HG03135 (cell line): ENCODE measurements around the gene STX16.

ENCODE experiments used
- ATAC-seq: cut with Tn5 transposase; IDR thresholded peaks from one replicate; pipeline ENCODE4 v1.9.1; 2021; ENCODE audit warnings: mild to moderate bottlenecking, moderate library complexity; ENCODE audit not compliant: unreplicated experiment

The STX16 gene

DNA sequence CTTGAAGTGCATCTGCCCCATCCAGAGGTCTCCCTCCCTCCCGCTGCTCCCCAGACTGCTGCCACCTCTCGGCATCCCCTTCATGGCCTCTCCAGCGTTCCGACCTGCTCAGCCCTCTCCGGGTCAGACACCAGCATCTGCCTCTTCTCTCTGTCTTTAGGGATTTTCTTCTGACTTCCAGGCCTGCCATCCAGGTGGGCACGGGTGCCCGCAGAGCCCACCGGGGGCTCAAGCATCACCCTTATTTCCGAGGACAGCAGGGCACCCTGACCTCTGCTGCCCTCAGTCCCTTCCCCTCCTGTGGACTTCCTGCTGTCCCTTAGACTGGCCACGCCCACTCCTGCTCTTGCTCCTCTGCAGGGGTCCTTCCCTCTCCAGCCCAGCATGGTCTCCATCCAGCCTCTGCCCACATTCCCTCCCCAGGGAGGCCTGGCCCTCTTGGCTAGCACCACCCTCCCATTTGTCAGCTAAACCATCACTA lies 44.9 kb downstream of the STX16 start:
- no peak for ATAC-seq

DNA sequence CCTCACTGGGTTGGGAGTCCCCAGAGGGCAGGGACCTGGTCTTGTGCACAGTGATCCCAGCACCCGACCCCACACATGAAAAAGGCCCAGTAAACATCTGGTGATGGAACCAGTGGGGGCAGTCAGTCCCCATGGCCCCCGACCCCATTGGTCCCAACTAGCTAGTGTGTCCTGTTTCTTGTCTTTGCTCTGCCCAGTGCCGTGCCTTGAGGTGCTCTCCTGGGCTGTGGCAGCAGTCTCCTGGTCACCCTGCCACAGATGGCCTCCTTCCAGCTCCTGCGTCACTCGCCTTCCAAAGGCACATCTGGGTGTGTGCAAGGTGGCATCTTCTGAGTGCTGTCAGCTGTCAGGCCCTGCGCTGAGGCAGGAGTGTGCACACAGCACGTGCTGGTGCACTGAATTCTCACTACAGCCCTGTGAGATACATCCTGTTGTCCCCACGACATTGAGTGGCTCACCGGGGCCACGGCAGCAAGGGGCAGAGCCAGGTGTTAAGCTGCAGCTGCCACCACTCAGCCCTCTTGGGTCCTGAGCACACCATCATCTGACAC lies 45.4 kb downstream of the STX16 start:
- no peak for ATAC-seq

DNA sequence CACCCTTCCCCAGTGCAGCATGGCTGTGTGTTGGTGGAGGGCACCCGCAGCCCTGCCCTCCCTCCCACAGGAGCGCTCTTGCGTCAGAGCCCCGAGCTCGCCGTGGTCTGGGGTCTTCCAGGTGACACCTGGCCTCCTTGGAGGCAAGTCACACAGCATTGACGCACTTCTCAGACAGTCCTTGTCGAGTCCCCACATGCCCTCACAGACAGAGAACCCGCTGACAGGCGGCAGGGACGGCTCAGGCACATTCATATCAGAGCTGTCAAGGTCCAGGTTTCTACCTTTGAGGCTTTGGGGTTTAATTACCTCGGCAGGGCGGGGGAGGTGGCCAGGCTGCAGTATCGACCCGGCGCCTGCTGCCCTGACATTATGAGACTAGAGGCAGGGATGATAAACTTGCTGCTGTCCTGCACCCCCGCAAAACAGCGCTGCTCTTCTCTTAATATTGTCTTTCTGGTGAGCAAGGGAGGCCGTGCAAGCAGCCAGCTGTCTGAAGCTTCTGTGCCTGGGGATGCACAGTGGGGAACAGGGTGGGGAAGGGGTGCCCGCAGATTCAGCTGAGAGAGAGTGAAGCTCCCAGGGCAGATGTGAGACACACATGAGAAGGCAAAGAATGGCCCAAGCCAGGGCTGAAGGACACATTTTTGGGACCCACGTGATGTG lies 46.3 kb downstream of the STX16 start:
- ATAC-seq: no peak

DNA sequence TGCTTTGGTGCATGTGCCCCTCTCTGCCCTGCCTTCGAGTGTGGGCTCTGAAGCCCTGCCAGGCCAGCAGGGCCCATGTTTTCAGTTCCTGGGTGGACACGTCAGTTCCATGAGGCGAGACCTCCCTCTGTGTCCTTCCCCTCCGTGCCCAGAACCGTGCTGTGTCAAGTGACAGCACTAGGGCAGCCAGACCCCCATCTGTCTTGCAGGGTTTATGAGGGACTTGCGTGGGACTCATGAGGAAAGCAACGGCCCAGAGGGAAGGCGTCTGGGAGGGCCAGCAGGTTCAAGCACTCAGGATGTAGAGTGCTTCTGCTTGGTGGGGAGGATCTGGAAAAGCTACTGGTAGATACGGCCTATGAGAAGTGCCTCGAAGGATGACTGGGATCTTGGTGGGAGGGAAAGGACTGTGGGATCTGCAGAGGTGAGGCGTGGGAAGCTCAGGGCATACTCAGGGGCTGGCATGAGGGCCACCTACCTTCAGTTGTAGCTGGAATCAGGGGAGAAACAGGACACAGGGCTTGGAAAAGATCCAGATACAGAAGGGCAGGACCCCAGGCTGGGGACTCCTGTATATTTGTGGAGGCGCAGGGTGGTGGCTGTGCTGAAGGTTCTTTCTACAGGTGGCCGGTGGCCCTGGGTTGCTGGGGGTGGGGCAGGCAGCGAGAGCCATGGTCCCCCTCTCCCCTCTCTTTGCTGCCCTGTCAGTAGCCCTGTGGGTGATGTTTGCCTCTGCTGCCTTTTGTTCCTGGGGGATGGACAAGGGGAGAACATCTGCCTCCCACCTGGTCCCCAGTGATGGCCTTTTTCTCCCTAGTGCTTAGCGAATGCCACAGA lies 47.0 kb downstream of the STX16 start:
- no peak for ATAC-seq

DNA sequence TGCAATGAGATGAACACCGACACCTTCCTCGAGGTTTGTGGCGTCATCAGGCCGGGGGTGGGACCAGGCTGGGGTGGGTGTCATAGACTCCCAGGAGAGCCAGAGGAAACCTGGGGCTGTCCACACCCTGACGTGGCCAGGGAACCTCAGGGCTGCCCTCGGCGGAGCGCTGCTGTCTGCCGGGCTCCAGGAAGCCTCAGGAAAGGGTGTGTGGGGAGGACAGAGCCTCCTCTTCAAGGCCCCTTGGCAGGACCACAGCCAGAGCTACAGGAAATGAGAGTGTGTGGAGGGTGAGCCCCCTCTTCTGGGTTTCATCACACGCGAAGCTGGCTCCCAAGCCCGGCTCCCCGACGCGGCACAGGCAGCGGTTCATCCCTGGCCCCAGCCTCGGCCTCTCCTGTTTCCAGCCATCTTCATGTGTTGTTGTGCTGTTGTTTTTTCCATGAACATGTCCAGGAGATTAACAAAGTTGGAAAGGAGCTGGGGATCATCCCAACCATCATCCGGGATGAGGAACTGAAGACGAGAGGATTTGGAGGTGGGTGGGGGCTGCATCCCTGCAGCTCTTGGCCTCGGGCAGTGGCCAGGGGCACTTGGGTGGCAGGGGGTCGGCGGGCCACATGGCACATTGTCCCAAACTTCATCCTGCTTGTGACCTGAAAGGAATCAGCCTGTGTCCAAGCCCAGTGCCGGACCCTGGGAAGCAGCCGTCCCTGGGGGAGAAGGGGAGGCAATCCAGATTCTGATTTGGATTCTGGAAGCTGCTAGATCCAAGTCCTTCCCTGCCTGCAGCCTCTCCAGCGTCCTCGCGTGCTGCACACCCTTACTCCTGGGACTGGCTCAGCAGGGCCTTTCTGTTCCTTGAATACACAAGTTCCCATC lies 47.9 kb downstream of the STX16 start:
- no peak for ATAC-seq

DNA sequence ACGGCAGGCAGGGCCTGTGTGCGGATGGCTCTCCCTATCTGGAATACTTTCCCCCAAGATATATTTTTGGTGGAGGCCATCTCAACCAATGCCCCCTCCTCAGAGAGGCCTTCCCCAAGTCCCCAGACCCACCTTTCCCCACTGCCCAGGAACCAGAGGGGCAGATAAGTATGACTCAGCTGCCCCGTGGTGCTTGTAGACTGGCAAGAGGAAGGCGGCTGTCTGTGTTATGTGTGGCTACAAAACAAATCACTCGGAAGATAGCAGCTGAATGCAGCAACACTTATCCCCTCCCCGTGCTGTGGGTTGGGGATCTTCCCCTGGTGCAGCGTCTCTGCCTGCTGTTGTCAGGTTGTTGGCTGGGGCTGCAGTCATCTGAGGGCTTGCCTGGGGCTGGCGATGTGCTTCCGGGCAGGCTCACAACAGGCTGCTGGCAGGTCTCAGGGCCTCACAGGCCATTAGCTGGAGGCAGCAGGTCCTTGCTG lies 48.6 kb downstream of the STX16 start:
- ATAC-seq: no peak

DNA sequence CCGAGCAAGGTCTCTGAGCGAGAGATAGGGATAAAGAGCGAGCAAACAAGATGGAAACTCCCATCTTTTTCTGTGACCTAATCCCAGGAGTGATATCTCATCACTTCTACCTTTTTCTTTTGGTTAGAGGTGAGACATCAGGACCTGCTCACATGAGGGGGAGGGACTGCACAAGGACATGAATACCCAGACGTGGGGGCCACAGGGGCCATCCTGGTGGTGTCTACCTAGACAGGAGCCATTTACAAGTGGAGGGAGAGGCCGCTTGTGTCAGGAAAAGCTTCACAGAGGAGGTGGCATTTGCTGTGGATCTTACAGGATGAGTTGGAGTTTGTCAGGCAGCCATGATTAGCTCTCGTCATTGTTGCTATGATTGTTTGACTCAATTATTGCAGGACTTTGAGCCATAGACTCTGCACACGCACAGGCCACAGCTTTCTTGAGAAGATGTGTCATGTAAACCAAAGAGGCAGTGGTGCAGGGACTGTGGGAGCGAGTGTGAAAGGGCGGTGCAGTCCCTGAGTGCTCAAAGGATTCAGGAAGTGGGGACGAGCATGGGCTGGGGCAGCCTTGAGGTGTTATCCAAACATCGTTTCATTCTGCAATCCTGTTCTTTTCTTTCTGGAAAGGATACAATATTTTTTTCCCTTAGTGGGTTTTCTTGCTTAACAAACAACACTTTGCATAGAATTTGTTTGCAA lies 49.2 kb downstream of the STX16 start:
- no peak for ATAC-seq

DNA sequence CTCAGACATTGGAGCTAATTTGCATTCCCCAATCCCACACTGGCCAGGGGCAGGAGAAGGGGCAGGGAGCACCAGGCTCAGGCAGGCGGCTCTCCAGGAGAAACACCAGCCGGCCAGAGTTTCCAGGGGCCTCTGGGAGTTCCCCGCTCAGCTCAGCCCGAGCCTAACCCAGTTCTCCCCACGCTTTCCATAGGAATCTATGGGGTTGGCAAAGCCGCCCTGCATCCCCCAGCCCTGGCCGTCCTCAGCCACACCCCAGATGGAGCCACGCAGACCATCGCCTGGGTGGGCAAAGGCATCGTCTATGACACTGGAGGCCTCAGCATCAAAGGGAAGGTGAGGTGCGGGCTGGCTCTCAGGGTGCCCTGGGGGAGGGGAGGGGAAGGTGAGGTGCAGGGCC lies 49.7 kb downstream of the STX16 start:
- ATAC-seq: no peak

DNA sequence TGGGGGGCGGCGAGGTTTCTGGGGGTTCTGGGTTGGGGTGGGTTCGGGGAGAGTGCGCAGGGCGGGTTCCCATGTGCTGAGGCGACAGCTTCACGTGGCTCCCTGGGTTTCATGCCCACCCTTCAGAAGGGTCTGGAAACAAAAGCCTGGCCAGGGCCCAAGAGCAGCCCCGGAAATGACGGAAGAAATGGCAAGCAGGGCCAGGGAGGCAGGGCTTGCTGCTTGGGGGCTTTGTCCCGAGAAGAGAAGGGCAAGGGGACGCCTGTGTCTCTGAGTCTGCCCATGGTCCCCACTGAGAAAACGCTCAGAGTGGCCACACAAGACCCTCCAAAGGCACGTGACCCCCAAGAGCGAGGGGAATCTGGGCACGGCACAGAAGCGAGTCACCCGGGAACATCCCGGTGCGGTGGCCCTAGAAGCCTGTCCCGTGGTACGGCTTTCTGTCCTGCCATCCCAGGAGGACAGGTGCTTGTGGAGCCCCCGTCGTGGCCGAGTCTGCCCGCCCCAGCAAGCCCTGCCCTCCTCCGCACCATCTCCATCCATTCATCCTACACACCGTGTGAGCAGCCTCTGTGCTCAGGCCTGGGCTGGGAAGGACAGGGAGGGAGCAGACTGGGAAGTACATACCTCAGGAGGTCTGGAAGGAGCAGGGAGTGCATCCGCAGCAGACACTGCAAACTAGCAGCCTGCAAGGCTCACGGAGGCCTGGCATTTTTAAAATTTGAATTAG lies 50.5 kb downstream of the STX16 start:
- no peak for ATAC-seq

DNA sequence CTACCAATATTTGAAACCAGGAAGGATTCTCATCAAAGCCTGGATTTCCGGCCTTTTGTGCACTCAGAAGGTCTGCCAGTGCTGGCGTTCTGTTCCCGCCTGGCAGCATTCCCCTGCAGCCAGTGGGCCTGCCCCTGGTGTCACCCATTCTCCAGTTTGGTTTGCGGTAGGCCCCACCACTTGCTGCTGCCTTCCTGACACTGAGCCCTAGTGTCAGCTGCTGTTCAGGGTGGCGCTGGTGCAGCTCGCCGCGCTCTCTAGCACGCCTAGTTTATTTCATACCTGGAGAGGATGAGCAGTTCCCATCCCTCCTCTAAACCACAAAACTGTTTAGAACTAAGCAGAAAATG lies 51.1 kb downstream of the STX16 start:
- ATAC-seq: no peak

DNA sequence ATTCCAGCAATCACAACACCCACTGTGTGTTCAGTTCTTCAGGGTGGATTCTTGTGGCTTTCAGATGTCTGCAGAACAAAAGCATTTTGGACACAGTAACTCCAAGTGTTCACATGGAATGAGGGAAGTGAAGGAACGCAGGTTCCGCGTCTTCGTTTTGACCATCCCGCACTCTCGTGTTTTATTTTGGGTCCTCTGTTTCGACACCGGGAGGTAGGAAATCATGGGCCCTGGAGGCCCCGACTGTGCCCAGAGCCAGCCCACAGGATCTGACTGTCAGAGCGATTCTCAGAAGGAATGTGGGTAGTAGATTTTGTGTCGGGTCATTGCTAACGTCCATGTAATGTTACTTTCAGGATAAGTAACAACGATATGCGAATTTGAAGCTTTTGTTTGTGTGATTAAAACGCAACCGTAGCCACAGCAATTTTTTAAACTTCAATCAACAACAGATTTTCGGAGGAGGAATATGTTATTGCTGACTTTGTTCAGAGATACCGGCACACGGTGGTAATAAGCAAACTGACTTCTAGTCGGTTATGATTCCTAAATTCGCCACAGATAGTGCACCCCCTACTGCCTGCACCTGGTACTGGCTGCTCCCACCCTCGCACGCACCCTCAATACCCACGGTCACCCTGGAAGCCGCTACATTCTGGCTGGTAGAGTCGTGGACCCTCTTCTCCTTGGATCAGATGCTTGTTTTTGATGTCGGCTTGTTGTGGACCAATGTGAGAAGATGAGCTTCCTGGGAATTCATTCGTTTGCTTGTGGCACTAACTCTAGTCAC lies 52.0 kb downstream of the STX16 start:
- no peak for ATAC-seq

DNA sequence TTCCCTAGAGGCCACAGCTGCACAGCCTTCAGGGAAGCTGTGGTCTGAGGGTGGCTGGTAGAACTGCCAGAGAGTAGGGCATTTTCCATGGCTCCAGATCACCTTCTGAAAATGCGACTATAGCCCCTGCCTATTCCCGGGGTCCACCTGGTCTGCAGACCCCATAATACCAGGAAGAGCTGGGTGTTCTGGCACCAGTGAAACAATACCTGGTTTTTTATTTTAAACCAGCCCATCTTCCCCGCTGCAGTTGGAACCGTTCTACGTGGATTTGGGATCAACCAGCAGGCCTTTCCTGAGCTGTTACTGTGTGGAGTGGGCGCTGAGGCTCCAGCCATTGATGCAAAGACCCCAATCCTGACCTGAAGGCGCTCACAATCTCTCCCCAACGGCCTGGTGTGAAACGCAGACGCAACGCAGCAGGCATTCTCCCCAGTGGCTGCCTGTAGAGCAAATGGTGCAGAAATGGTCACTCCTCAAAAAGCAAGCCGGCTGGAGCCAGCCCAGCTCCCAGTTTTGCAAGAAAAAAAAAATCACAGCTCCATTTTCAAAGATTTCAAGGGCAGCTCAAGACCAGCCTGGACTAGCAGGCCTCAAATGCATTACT lies 52.8 kb downstream of the STX16 start:
- no peak for ATAC-seq

DNA sequence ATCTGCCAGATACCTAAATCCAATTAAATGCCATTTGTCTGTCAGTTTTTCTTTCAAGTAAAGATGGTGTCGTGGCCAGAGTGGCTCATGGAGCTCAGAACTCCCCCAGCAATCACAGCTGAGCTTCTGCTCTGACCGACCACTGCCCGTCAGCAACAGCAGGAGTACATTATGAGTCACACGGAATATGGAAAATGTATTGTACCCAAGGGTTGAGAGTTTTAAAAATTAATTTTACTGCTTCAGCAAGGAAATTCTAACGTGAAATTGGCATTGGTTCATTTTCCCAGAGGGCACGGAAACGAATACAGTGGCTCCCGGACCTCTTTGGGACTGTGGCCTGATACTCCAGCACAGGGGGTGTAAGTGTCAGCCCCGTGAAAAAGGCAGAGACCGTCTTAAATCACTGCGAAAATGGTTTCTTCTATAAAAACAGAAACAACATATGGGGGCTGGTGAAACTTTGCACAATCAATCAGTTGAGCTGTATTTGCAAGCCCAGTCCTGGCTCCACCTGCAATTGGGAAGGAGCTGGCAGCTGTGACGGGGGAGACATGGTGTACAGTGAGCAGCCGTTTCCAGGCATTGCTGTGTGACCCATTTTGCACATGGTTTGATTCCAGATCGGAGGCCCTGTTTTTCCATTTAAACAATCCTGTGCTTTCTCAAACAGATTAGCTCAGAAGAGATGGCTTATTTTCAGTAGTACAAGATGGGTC lies 54.3 kb downstream of the STX16 start:
- ATAC-seq: no peak

DNA sequence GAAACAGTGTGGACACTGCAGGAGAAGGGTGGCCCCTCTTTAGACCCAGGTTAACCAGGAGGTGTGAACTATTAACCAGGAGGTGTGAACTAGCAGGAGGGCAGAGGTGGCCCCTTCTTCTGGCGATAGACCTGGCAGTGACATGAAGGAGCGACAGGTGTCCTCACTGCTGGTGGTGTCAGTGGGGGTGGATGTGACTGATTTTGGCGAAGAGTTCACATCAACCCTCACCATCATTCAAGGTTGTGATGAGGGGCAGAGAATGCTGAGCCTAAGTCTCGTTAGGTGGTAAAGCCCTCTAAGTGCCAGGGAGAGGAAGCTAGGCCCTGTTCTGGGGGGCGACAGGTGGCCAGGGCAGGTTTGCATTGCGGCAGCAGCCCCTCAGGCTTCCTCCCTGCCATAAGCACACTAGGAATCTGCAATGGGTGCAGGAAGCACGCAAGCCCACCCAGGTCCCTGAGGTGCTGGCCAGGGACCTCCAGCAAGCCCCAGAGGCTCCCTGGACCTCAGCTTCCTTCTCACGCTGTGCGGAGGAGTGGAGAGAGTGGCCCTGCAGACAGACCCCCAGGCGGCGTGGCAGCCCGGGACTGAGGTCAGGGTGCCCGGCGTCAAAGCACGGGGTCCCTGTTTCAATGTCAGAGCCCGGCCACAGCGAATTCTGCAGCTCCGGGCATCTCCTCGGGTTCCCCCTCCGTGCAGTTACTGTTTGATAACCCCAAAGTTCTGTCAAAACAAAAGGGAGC lies 55.2 kb downstream of the STX16 start:
- no peak for ATAC-seq

DNA sequence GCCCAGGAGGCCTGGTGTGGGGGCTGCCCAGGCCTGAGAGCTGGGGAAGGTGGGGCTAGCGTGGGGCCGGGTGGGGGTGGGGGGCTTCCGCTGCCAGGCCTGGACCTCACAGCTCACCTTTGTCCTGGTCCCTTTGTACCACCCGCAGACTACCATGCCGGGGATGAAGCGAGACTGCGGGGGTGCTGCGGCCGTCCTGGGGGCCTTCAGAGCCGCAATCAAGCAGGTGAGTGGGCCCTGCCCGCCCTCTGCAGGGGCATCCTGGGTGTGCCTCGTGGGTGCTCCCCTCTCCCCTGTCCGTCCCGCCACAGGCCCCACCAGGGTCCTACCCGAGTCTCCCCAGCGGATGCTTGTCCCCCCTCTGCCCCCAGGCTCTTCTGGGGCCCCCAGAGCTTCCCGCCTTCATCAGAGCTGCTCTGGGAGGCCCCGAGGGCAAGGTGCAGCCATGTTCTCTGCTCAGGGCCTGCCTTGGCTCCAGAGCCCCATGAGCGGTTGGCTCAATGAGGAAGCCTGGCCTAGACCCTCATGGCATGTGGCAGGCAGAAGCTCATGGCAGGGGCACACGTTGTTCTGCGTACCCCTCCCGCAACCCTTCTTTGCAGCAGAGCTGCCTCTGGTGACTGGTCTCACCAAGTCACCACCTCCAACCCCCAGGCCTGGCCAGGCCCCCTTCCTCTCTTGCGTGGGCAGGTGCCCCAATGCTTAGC lies 56.0 kb downstream of the STX16 start:
- no peak for ATAC-seq

DNA sequence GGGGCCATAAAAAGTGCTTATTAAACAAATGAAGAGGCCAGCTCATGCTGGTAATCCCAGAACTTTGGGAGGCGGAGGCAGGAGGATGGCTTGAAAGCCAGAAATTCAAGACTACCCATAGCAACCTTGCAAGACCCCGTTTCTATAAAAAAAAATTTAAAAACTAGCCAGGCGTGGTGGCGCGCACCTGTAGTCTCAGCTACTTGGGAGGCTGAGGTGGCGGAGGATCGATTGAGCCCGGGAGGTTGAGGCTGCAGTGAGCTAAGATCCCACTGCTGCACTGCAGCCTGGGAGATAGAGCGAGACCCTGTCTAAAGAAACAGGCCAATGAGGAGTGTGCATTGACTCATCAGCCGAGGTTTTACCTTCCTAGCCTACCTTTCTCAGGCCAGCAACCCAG lies 56.7 kb downstream of the STX16 start:
- no peak for ATAC-seq
